ENCODE measurements around the gene RPN2.

DNA sequence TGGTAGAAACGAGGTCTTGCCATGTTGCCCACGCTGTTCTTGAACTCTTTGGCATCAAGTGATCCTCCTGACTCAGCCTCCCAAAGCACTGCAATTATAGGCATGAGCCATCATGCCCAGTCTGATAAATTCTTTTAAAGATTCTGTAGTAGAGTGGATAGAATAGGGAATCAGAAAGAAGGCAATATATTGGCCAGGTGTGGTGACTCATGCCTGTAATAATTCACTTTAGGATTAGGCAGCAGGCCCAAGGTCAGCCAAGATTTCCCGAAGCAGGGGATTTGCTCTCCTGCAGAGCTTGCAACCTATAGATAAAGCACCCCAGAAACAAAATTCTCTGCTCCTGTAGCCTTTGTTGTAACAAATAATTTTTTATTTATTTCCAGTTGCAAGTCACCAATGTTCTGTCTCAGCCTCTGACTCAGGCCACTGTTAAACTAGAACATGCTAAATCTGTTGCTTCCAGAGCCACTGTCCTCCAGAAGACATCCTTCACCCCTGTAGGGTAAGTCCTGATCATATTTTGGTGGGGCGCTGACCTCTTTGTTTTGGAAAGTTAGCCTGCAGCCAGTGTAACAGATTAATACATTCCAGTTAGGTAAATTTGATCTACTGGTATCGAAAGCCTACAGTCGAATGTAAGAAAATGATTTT is 30.7 kb downstream of the RPN2 start:
- no peak for TF ChIP-seq TAF1 (IDR thresholded peaks at IDR 0.05; ENCODE audit: borderline replicate concordance, low read depth, low read length)
- no peak for TF ChIP-seq TCF12 (IDR thresholded peaks at IDR 0.05)
- TF ChIP-seq, protein P1, sequence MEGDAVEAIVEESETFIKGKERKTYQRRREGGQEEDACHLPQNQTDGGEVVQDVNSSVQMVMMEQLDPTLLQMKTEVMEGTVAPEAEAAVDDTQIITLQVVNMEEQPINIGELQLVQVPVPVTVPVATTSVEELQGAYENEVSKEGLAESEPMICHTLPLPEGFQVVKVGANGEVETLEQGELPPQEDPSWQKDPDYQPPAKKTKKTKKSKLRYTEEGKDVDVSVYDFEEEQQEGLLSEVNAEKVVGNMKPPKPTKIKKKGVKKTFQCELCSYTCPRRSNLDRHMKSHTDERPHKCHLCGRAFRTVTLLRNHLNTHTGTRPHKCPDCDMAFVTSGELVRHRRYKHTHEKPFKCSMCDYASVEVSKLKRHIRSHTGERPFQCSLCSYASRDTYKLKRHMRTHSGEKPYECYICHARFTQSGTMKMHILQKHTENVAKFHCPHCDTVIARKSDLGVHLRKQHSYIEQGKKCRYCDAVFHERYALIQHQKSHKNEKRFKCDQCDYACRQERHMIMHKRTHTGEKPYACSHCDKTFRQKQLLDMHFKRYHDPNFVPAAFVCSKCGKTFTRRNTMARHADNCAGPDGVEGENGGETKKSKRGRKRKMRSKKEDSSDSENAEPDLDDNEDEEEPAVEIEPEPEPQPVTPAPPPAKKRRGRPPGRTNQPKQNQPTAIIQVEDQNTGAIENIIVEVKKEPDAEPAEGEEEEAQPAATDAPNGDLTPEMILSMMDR (IDR thresholded peaks at IDR 0.05), result no peak
